Keratinocyte (primary cell): ENCODE measurements around the gene SNAPC4. TPM values are rescaled to one million over a fixed set of nuclear protein-coding genes. Genes with fewer than 3 reads are reported as not detected.

Experiments used
- DNase-seq: peaks from one replicate; pipeline ENCODE4 v3.0.0-alpha.2; 2011; ENCODE audit warnings: low read depth, missing footprints, low spot score
- FAIRE-seq: peaks from 2 replicates; lab custom pipeline; 2011; peaks lifted over from hg19 to GRCh38; lab: Jason Lieb, UNC
- H2AFZ ChIP-seq: 2 replicates; pipeline ENCODE4 v1.6.0; 2012; ENCODE audit warnings: low read length, control low read depth, inconsistent platforms; ENCODE audit not compliant: control insufficient read depth
- H3K27ac ChIP-seq: 2 replicates; pipeline ENCODE4 v1.5.1; 2011; ENCODE audit warnings: low read length; ENCODE audit not compliant: control insufficient read depth, insufficient read depth
- H3K27me3 ChIP-seq: 3 replicates; pipeline ENCODE4 v1.6.0; 2011; ENCODE audit warnings: low read length; ENCODE audit not compliant: control insufficient read depth, insufficient read depth; ENCODE audit errors: extremely low read depth
- H3K36me3 ChIP-seq, 2 experiments: 2 replicates in 1 of 2; 3 replicates in 1 of 2; pipeline ENCODE4 v1.5.1; 2011; ENCODE audit warnings: low read length in 2 of 2, mild to moderate bottlenecking in 1 of 2; ENCODE audit not compliant: control insufficient read depth in 2 of 2, insufficient read depth in 2 of 2; ENCODE audit errors: extremely low read depth in 1 of 2
- H3K4me1 ChIP-seq: 3 replicates; pipeline ENCODE4 v1.5.1; 2011; ENCODE audit warnings: low read length; ENCODE audit not compliant: control insufficient read depth, insufficient read depth; ENCODE audit errors: extremely low read depth
- H3K4me2 ChIP-seq: 3 replicates; pipeline ENCODE4 v1.6.0; 2011; ENCODE audit warnings: low read depth, low read length; ENCODE audit not compliant: control insufficient read depth, insufficient read depth; ENCODE audit errors: extremely low read depth
- H3K4me3 ChIP-seq, 3 experiments: fragments of 200-600 bp in 1 of 3; sonication (generic) in 1 of 3; 2 replicates in 2 of 3; 3 replicates in 1 of 3; pipeline ENCODE4 v1.5.1; 2011 to 2016; ENCODE audit warnings: low read length in 3 of 3, mild to moderate bottlenecking in 3 of 3, control low read depth in 2 of 3, inconsistent platforms in 1 of 3, low read depth in 1 of 3, mixed read lengths in 1 of 3, mixed run types in 1 of 3, moderate library complexity in 1 of 3; ENCODE audit not compliant: control insufficient read depth in 2 of 3, insufficient read depth in 2 of 3; ENCODE audit errors: extremely low read depth in 1 of 3
- H3K79me2 ChIP-seq: 2 replicates; pipeline ENCODE4 v1.6.0; 2012; ENCODE audit warnings: low read length; ENCODE audit not compliant: control insufficient read depth, insufficient read depth
- H3K9ac ChIP-seq: 3 replicates; pipeline ENCODE4 v1.6.0; 2011; ENCODE audit warnings: low read length; ENCODE audit not compliant: control insufficient read depth, insufficient read depth; ENCODE audit errors: extremely low read depth
- H3K9me1 ChIP-seq: 3 replicates; pipeline ENCODE4 v1.6.0; 2011; ENCODE audit warnings: low read length; ENCODE audit not compliant: control insufficient read depth, insufficient read depth; ENCODE audit errors: extremely low read depth
- H3K9me3 ChIP-seq: 2 replicates; pipeline ENCODE4 v1.5.1; 2012; ENCODE audit warnings: low read depth, low read length; ENCODE audit not compliant: control insufficient read depth
- H4K20me1 ChIP-seq: 3 replicates; pipeline ENCODE4 v1.6.0; 2011; ENCODE audit warnings: low read length; ENCODE audit not compliant: control insufficient read depth, insufficient read depth; ENCODE audit errors: extremely low read depth
- CTCF ChIP-seq, 3 experiments: IDR thresholded peaks in 1 of 3; conservative IDR thresholded peaks in 1 of 3; optimal IDR thresholded peaks in 1 of 3; 2 replicates in 2 of 3; 3 replicates in 1 of 3; pipeline versions ENCODE3 to v1.5.1; 2011; ENCODE audit warnings: low read length in 3 of 3, mild to moderate bottlenecking in 3 of 3, moderate library complexity in 2 of 3, control low read depth in 1 of 3, inconsistent platforms in 1 of 3; ENCODE audit not compliant: insufficient read depth in 2 of 3; ENCODE audit errors: extremely low read depth in 1 of 3
- EZH2 ChIP-seq: IDR thresholded peaks from one replicate; pipeline ENCODE4 v1.6.1; 2012; ENCODE audit warnings: inconsistent platforms, mild to moderate bottlenecking, low read length, moderate library complexity
- dilution Hi-C: fragments of 300-500 bp; cut with MboI; formaldehyde crosslinking; loops from one replicate; pipeline ENCODE4 v1.7.0; 2020; ENCODE audit warnings: low sequenced_read_pairs; ENCODE audit not compliant: extremely low pct_ligation_motif_present
- polyA plus RNA-seq, 5 experiments: library from polyadenylated mRNA; depleted of rRNA in 3 of 5; stranded (reverse) in 3 of 5; stranded (forward) in 1 of 5; unstranded in 1 of 5; fragments of >200 nt; gene quantifications; 1 replicate in 1 of 5; 2 replicates in 3 of 5; 3 replicates in 1 of 5; pipeline versions ENCODE4 v1.2.1 to v1.2.3, GENCODE V29; 2011 to 2012; ENCODE audit warnings: missing spikeins in 2 of 5, low read depth in 1 of 5, low replicate concordance in 1 of 5

The SNAPC4 gene
- polyA plus RNA-seq, 1 donor (not counting 4 experiments of a cell fraction or from before 2014, with no cell fraction given), result 3.6 TPM

- no peaks in the 10 kb centered on the region for H3K9me3 ChIP-seq
- no peak overlapping the region for H3K9ac ChIP-seq
- no peaks in the 10 kb centered on the region for H3K79me2 ChIP-seq
- no peaks in the 10 kb centered on the region for H3K27me3 ChIP-seq
- no peak overlapping the region for H3K4me2 ChIP-seq
- no peaks in the 10 kb centered on the region for H3K9me1 ChIP-seq
- H3K4me1 ChIP-seq, result peaks cover 9% of the 10 kb centered on the region
- TF ChIP-seq CTCF (optimal IDR thresholded peaks at IDR 0.05 in 1 of 3, IDR thresholded peaks at IDR 0.05 in 1 of 3, conservative IDR thresholded peaks at IDR 0.05 in 1 of 3; ENCODE audit: extremely low read depth in 1 of 3, insufficient read depth in 2 of 3, low read length in 3 of 3), result no peak
- TF ChIP-seq EZH2, result no peak
- no peak overlapping the region for H3K4me3 ChIP-seq
- H3K27ac ChIP-seq, result no peak overlapping the region
- FAIRE-seq (no peak), DNase-seq (no peak)
- dilution Hi-C loops, result no loop called here
- peaks cover 0 to 3% of the 10 kb centered on the region in 2 experiments for H3K36me3 ChIP-seq
- H2AFZ ChIP-seq, result no peak overlapping the region
- no peaks in the 10 kb centered on the region for H4K20me1 ChIP-seq
Observed at GRCh38 chr9:136358888-136359287, 41.1 kb downstream of the SNAPC4 start.

GRCh38 chr9:136358016-136358415, 42.0 kb downstream of the SNAPC4 start:
- Histone ChIP-seq H3K4me3 (no peak overlapping the region), H3K36me3 (peaks cover 0 to 3% of the 10 kb centered on the region in 2 experiments), H3K4me2 (no peak overlapping the region), H3K9me3 (no peaks in the 10 kb centered on the region), H3K4me1 (peaks cover 8% of the 10 kb centered on the region), H3K9me1 (no peaks in the 10 kb centered on the region), H3K79me2 (no peaks in the 10 kb centered on the region), H3K9ac (no peak overlapping the region), H4K20me1 (no peaks in the 10 kb centered on the region), H3K27me3 (no peaks in the 10 kb centered on the region), H2AFZ (no peak overlapping the region), H3K27ac (no peak overlapping the region)
- DNase-seq (no peak), FAIRE-seq (no peak)
- dilution Hi-C loops, result no loop called here
- TF ChIP-seq CTCF (optimal IDR thresholded peaks at IDR 0.05 in 1 of 3, IDR thresholded peaks at IDR 0.05 in 1 of 3, conservative IDR thresholded peaks at IDR 0.05 in 1 of 3; ENCODE audit: extremely low read depth in 1 of 3, insufficient read depth in 2 of 3, low read length in 3 of 3) (no peak), EZH2 (no peak)
